ENCODE results near the gene SDHA. TPM values are rescaled to one million over a fixed set of nuclear protein-coding genes. Genes with fewer than 3 reads are reported as not detected.
"Not testable (repeated sequence)": the region's sequence is repeated elsewhere in the genome, so short reads cannot be mapped to it uniquely, and the experiment has no call there.

The SDHA gene
- polyA plus RNA-seq, 1 donor (not counting 4 experiments of a cell fraction or from before 2014, with no cell fraction given), result 178 TPM

DNA sequence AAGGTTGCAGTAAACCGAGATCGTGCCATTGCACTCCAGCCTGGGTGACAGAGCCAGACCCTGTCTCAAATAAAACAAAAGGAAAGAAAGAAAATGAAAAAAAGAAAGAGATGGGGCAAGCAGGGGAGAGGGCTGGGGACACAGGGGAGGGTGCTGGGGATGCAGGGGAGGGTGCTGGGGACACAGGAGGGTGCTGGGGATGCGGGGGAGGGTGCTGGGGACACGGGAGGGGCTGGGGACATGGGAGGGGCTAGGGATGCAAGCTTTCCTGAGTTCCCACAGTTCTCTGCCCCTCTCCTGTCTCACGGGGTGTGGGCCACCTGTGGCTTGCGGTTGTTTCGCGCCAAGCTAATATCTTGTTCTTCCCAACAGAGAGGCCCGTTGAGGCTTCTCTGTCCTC lies 60.5 kb downstream of the SDHA start:
- Histone ChIP-seq H3K27ac (ENCODE audit: control insufficient read depth, insufficient read depth, low read length) (no peak overlapping the region), H3K79me2 (ENCODE audit: control insufficient read depth, insufficient read depth, low read length) (peaks cover 81% of the 10 kb centered on the region), H3K9ac (ENCODE audit: control insufficient read depth, extremely low read depth, insufficient read depth, low read length) (no peak overlapping the region), H3K9me1 (ENCODE audit: control insufficient read depth, extremely low read depth, insufficient read depth, low read length) (no peaks in the 10 kb centered on the region), H2AFZ (ENCODE audit: control insufficient read depth, low read length) (no peak overlapping the region), H3K4me2 (ENCODE audit: control insufficient read depth, extremely low read depth, insufficient read depth, low read depth, low read length) (no peak overlapping the region), H3K36me3 (ENCODE audit: control insufficient read depth in 2 of 2, extremely low read depth in 1 of 2, insufficient read depth in 2 of 2, low read length in 2 of 2) (peaks cover 11 to 14% of the 10 kb centered on the region in 2 experiments), H4K20me1 (ENCODE audit: control insufficient read depth, extremely low read depth, insufficient read depth, low read length) (peaks cover 32% of the 10 kb centered on the region), H3K4me1 (ENCODE audit: control insufficient read depth, extremely low read depth, insufficient read depth, low read length) (peaks cover 5% of the 10 kb centered on the region), H3K4me3 (ENCODE audit: control insufficient read depth in 2 of 3, extremely low read depth in 1 of 3, insufficient read depth in 2 of 3, low read depth in 1 of 3, low read length in 3 of 3) (no peak overlapping the region), H3K9me3 (ENCODE audit: control insufficient read depth, low read depth, low read length) (no peaks in the 10 kb centered on the region), H3K27me3 (ENCODE audit: control insufficient read depth, extremely low read depth, insufficient read depth, low read length) (no peaks in the 10 kb centered on the region)
- TF ChIP-seq EZH2 (IDR thresholded peaks at IDR 0.05; ENCODE audit: low read length), result no peak
- TF ChIP-seq, protein P1, sequence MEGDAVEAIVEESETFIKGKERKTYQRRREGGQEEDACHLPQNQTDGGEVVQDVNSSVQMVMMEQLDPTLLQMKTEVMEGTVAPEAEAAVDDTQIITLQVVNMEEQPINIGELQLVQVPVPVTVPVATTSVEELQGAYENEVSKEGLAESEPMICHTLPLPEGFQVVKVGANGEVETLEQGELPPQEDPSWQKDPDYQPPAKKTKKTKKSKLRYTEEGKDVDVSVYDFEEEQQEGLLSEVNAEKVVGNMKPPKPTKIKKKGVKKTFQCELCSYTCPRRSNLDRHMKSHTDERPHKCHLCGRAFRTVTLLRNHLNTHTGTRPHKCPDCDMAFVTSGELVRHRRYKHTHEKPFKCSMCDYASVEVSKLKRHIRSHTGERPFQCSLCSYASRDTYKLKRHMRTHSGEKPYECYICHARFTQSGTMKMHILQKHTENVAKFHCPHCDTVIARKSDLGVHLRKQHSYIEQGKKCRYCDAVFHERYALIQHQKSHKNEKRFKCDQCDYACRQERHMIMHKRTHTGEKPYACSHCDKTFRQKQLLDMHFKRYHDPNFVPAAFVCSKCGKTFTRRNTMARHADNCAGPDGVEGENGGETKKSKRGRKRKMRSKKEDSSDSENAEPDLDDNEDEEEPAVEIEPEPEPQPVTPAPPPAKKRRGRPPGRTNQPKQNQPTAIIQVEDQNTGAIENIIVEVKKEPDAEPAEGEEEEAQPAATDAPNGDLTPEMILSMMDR (optimal IDR thresholded peaks at IDR 0.05 in 1 of 3, IDR thresholded peaks at IDR 0.05 in 1 of 3, conservative IDR thresholded peaks at IDR 0.05 in 1 of 3; ENCODE audit: extremely low read depth in 1 of 3, insufficient read depth in 2 of 3, low read length in 3 of 3), result no peak
- FAIRE-seq (no peak), DNase-seq (ENCODE audit: low read depth, low spot score) (no peak)
- dilution Hi-C loops (cut with MboI; ENCODE audit: extremely low pct_ligation_motif_present, low sequenced_read_pairs), result no loop called here

DNA sequence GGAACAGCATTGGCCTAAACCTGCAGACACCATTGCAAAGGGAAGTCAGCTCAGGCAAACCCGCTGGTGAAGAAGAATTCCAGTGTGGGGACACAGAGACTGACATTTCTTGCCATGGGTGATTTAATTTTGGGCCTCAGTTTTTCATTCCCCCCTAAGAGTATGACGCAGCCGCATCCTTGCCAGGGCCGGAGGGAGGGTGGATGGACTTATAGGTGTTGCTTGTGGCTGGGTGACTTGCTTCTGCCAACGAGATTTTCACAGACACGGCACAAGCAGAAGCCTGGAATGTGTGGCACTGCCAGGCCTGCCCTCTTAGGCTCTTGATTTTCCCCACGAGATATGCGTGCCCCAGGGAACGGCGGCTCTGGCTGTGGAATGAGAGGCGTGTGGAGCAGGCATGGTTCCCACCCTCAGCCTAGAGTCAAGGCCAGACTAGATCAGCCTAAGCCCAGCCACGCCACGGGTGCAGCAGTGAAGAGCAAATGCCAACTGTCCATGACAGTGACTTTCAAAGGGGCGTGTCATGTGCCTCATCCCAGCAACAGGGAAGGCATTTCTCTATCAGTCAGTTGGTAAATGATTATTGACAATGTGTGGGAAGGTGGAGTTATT lies 61.0 kb downstream of the SDHA start:
- H3K27me3 ChIP-seq (ENCODE audit: control insufficient read depth, extremely low read depth, insufficient read depth, low read length); H3K4me3 ChIP-seq (ENCODE audit: control insufficient read depth in 2 of 3, extremely low read depth in 1 of 3, insufficient read depth in 2 of 3, low read depth in 1 of 3, low read length in 3 of 3); H3K9me1 ChIP-seq (ENCODE audit: control insufficient read depth, extremely low read depth, insufficient read depth, low read length); H3K27ac ChIP-seq (ENCODE audit: control insufficient read depth, insufficient read depth, low read length); H3K9ac ChIP-seq (ENCODE audit: control insufficient read depth, extremely low read depth, insufficient read depth, low read length); H3K4me2 ChIP-seq (ENCODE audit: control insufficient read depth, extremely low read depth, insufficient read depth, low read depth, low read length); FAIRE-seq; H3K4me1 ChIP-seq (ENCODE audit: control insufficient read depth, extremely low read depth, insufficient read depth, low read length); DNase-seq (ENCODE audit: low read depth, low spot score); H3K9me3 ChIP-seq (ENCODE audit: control insufficient read depth, low read depth, low read length); H2AFZ ChIP-seq (ENCODE audit: control insufficient read depth, low read length); dilution Hi-C loops (cut with MboI; ENCODE audit: extremely low pct_ligation_motif_present, low sequenced_read_pairs): not testable (repeated sequence)
- peaks cover 81% of the 10 kb centered on the region for H3K79me2 ChIP-seq (ENCODE audit: control insufficient read depth, insufficient read depth, low read length)
- peaks cover 13% of the 10 kb centered on the region in 2 experiments for H3K36me3 ChIP-seq (ENCODE audit: control insufficient read depth in 2 of 2, extremely low read depth in 1 of 2, insufficient read depth in 2 of 2, low read length in 2 of 2)
- H4K20me1 ChIP-seq (ENCODE audit: control insufficient read depth, extremely low read depth, insufficient read depth, low read length), result peaks cover 30% of the 10 kb centered on the region
